GM23248 (cell line): Measurements from ENCODE around the gene KRTDAP.

Source experiments
- EZH2 ChIP-seq: fragments of 200-600 bp; sonication (generic); IDR thresholded peaks from 2 replicates; pipeline ENCODE4 v1.6.1; 2018; ENCODE audit warnings: antibody characterized with exemption, mild to moderate bottlenecking; ENCODE audit not compliant: insufficient read depth, poor library complexity, severe bottlenecking
- EZH2phosphoT487 ChIP-seq: fragments of 200-600 bp; sonication (generic); IDR thresholded peaks from 2 replicates; pipeline ENCODE4 v1.6.1; 2018; ENCODE audit warnings: antibody characterized with exemption, moderate library complexity, mild to moderate bottlenecking, low read depth; ENCODE audit not compliant: insufficient read depth

DNA sequence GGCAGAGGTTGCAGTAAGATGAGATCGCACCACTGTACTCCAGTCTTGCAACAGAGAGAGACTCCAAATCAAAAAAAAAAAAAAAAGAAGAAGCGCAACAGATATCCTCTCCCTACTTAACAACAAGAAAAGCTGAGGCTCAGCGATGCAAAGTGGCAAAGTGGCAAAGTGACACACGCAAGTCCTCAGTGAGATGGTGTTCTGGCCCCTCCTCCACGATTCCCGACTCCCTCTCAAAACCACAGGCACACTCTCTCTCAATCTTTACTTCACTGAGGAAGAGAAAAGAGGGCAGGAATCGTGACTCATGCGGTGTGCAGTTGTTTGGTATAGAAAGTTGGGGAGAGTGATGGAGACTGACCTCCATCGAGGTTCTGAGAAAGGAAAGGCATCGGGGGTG lies 29.7 kb downstream of the KRTDAP start:
- TF ChIP-seq EZH2phosphoT487 = no peak
- no peak for TF ChIP-seq EZH2
